ENCODE results near the gene BHLHE41.

- TF ChIP-seq, protein P1, sequence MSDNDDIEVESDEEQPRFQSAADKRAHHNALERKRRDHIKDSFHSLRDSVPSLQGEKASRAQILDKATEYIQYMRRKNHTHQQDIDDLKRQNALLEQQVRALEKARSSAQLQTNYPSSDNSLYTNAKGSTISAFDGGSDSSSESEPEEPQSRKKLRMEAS (IDR thresholded peaks at IDR 0.05), result no peak
- TF ChIP-seq CTCF (IDR thresholded peaks at IDR 0.05; ENCODE audit: low read depth, low read length, missing input control) (no peak), RAD21 (IDR thresholded peaks at IDR 0.05) (no peak), GABPA (IDR thresholded peaks at IDR 0.05 in 1 of 2, conservative IDR thresholded peaks at IDR 0.05 in 1 of 2) (no peak), JUND (IDR thresholded peaks at IDR 0.05) (no peak), HNF4A (conservative IDR thresholded peaks at IDR 0.05) (no peak), FOXA1 (IDR thresholded peaks at IDR 0.05) (no peak), REST (IDR thresholded peaks at IDR 0.05) (no peak), SP1 (IDR thresholded peaks at IDR 0.05) (no peak), ZBTB33 (IDR thresholded peaks at IDR 0.05) (no peak), YY1 (IDR thresholded peaks at IDR 0.05) (no peak), EGR1 (IDR thresholded peaks at IDR 0.05; ENCODE audit: low read depth in 2 of 2) (no peak)
These were observed 33.0 kb downstream of the BHLHE41 start for GRCh38 chr12:26091822-26092221.

Measured in liver (tissue), 3 donors.